Stimulated activated CD8-positive, alpha-beta memory T cell treated with anti-CD3 and anti-CD28 coated beads, Interleukin-15, amount 100 ng/mL, for 4 hours (primary cell): ENCODE data around the gene P2RY6.

Source experiments
- DNase-seq, 2 donors: peaks; one replicate each; pipeline ENCODE4 v3.0.0-alpha.2; 2020; ENCODE audit warnings: low read depth in 2 of 2

Gene P2RY6

GRCh38 chr11:73315293-73316020, 43.3 kb downstream of the P2RY6 start:
- DNase-seq, result no peak

- DNase-seq, result no peak
These were observed 44.3 kb downstream of the P2RY6 start for GRCh38 chr11:73316422-73316821.

DNA sequence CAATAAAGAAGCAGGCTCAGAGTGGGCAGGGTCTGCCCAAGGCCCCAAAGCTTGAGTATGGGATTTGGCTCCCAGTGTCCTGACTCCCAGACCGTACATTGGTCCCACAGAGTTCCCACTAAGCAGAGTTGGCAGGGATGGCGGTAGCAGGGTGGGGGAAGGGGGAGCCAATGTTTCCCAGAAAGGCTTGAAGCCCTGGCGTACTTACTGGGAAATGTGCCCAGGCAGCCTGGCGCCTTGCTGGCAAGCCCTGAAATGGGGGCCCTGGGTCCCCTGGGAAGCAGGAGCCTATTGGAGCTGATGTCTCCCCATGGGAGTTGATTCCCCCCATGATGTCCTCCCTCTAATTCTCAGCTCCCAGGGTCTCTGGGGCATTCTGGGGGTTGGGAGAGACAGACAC, 45.2 kb downstream of the P2RY6 start:
- no peak for DNase-seq

- DNase-seq, result no peak
These were observed 45.7 kb downstream of the P2RY6 start for GRCh38 chr11:73317803-73318202.

- DNase-seq, result no peak
These were observed 46.4 kb downstream of the P2RY6 start for GRCh38 chr11:73318501-73319011.

- DNase-seq, result no peak
These were observed 48.8 kb downstream of the P2RY6 start for GRCh38 chr11:73320763-73321603.

- DNase-seq, result no peak
These were observed 49.7 kb downstream of the P2RY6 start for GRCh38 chr11:73321604-73322381.

DNA sequence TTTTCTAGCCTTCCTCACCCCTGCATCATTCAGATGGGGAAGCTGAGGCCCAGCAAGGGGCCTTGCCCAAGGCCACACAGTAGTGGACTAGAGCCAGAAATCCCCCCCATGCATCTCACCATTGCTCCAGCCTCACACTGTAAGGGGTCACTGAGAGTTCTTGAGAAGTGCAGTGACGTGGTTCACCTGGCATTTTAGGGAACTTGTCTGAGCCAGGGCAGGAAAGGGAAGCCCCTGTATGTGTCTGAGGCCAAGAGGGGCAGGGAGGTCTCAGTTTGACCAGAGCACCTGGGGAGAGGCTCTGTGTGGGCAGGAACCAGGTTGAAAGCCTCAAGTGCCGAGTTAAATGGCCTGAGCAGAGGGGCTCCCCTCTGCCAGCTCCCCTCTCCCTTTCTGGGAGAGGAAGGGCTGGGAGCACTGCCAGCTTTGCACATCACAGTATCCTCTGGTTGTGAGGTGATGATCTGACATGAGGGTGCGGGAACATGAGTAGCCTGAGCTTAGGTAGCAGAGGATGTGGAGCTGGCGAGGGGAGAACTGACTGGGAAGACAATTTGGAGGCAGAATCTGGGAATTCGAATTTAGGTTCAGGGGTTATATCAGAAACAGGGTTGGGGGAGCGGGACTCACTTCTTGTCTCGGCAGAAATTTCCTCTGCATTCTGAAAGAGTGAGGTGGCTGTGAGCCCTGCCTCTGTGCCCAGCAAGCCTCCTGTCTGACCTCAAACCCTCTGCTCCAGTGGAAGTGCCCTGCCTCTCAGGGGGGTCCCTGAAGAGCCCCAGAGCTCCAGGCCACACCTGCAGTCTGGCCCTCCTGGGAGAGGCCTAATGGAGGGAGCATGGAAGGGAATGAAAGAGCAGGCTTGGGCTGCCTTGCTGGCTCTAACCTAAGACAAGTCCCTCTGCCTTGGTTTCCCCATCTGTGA, 50.5 kb downstream of the P2RY6 start:
- no peak for DNase-seq

DNA sequence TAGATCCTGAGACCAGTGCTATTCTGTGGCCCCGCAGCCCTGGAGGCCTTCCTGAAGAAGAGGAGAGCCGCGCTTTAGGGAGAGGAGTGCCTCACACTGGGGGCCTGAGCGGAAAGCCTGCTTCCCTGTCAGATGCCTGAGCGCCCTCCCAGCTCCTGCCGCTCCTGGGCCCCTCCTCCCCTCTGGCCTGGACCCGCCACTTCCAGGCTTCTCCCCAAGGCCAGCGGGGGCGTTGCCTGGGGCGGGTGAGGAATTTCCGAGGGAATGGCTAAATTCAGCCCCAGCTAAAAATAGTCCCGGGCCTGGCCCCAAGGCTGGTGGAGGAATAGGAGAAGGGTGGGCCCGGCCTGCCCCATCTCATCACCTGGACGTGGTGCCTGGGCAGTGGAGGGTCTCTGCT, 51.3 kb downstream of the P2RY6 start:
- no peak for DNase-seq

DNA sequence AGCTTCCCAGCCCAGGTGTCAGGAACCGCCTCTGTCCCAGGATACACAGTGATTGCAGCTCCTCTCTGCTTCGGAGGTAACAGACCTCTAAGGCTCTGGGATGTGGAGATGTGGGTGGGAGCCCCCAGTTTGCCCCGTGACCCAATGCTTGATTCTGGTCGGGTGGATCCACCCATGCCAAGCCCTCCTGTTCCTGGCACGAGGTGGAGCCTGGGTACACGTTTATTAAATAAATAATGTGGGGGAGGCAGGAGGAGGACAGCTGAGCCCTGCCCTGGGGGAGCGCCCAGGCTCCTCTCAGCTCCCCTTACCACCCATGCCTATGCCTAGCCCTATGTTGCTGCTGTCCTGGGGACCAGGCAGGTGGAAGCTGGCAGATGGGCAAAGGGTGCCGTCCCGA, 52.0 kb downstream of the P2RY6 start:
- no peak for DNase-seq

DNA sequence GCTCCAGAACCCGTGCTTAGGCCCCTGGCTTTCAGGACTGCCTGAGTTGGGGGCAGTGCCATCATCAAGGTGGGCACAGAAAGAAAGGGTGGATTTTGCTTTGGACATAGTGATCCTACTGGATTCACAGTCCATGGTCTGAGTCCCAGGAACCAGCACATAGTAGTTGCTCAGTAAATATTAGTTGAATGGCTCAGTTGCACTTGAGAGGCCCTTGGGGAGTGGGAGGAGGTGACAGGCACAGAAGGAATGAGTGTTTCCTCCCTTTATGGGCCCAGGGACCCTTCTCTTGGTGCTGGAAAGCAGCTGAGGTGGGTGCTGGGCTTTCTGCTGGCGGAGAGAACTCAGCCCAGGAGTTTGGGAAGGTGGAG, 52.5 kb downstream of the P2RY6 start:
- DNase-seq, result no peak

- no peak for DNase-seq
These were observed 53.2 kb downstream of the P2RY6 start for GRCh38 chr11:73325036-73325981.

GRCh38 chr11:73326929-73327811, 55.0 kb downstream of the P2RY6 start:
- no peak for DNase-seq

DNA sequence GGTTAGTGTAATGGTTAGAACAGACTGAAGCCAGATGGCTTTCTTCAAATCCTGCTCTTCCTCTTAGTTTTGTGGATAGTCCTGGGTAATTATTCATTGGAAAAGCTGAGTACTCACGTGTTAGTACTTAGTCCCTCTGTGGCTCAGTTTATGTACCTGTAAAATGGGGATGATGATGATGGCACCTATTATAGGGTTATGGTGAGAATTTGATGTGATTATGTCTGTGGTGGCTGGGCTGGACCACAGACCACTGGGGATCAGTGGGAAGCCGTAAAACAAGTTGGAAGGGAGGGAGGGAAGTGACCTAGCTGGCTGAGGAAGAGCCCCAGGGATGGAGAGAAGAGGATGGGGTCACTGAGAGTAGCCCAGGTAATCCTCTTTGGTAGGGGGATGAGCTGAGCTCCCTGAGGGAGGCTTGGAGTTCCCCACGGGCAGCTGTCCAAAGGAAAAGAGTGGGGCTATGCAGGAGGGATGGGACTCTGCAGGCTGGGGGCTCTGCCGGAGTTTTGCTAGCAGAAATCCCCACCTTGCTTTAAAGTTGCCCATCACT, 55.8 kb downstream of the P2RY6 start:
- no peak for DNase-seq

- no peak for DNase-seq
These were observed 58.5 kb downstream of the P2RY6 start for GRCh38 chr11:73330569-73331093.

GRCh38 chr11:73331138-73331916, 59.2 kb downstream of the P2RY6 start:
- DNase-seq, result no peak

DNA sequence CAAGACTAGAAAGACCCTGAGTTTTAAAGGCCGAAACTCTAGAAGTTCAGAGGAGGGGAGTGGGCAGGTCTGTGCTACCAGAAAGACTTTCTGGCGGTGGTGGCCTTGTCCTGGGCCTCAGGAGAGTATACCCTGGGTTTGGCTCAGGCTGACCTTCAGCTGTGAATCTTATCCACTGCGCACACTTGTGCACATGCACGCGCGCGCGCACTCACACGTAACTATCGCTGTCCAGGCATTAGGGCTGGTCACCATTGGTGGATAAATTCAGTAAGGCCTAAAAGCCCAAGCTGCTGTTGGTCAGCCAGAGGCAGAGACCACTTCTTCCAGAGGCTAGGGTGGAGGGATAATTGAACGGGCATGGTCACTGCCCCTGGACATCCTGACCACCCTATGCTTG, 61.0 kb downstream of the P2RY6 start:
- DNase-seq, result no peak
